NCI-H2196 (cell line): ENCODE results near the gene MATN1.
A peak's percentile ranks its signal among the peaks of the same experiment; 100 is the strongest.

ENCODE experiments used
- DNase-seq: peaks from one replicate; lab custom pipeline; 2025; ENCODE audit not compliant: unreplicated experiment; lab: John Stamatoyannopoulos, UW

Gene MATN1

DNA sequence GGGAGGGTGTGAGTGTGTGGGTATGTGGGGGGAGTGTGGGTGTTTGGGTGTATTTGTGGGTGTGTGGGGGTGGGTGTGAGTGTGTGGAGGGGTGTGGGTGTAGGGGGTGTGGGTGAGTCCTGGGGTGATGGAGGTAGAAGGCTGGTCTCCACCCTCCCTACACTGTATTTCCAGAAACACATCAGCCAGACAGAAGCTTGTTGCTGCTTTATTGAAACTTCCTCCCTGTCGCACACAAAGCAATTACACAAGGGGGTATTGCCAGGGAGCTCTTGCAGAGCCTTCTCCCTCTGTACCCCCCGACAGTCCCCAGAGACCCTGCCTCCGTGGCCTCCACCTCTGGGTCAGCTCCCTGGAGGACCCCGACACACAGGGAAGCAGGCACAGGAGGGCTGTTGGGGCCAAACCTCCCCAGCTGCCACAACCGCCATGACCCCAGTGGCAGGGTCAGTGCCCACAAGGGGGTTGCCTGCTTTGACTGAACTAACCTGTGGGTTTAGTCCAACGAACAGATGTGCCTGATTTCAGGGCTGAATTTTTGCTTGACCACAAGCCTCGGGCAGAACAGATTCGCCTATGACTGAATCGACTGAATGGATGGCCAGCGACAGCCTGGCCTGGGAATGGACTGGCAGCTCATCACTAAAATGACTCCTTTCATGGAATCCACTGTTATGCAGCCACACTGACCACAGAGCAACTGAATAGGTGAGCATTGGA is 9.1 kb upstream of the MATN1 start:
- DNase-seq = no peak

DNA sequence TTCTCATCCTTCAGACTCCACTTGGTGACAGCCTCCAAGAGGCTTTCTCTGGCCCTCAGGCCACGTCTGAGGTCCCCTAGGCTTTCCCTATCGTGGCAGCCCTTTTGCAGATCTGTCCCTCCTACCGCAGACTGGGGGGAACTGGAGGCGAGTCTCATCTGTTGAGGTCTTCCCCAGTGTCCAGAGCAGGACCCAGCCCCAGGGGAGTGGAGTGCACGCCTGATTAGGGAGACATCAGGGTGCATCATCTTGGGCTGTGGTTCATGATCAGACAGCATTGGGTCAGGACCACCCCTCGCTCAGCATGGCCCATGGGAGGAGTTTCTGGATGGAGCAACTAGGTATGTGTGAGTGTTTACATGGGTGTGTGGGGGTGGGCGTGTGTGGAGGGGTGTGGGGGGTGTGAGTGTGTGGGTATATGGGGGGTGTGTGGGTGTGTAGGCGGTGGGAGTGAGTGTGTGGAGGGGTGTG is 8.5 kb upstream of the MATN1 start:
- DNase-seq = no peak

DNA sequence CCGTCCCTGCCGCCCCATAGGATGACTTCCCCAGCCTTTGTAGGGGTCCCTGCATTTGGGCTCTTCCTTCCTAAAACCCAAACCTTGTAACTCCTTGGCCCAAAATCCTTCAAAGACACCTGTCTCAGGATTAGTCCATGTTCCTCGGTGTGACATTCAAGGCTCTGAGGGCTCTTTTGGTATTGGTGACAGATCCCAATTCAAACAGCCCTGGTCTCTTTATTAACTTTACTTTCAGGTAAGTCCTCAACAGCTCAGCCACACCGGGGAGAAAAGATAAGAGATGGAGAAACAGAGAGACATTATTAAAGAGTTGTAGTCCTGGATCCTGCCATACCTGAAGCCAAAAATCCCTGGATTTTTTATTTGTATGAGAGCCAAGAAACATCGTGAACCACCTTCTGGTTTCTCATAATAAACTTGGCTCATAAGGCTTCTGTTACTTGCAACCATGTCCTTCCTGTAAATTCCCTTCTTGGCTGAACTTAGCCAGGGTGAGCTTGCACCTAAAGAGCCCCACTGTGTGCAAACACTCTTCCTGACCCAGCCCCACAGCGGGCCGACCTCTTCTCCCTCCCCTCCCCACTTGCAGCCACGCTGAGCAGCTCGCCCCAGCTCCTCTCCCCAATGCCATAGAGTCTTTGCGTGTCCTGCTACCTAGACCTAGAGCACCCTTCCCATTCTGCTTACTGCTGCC is 7.9 kb upstream of the MATN1 start:
- no peak for DNase-seq

DNA sequence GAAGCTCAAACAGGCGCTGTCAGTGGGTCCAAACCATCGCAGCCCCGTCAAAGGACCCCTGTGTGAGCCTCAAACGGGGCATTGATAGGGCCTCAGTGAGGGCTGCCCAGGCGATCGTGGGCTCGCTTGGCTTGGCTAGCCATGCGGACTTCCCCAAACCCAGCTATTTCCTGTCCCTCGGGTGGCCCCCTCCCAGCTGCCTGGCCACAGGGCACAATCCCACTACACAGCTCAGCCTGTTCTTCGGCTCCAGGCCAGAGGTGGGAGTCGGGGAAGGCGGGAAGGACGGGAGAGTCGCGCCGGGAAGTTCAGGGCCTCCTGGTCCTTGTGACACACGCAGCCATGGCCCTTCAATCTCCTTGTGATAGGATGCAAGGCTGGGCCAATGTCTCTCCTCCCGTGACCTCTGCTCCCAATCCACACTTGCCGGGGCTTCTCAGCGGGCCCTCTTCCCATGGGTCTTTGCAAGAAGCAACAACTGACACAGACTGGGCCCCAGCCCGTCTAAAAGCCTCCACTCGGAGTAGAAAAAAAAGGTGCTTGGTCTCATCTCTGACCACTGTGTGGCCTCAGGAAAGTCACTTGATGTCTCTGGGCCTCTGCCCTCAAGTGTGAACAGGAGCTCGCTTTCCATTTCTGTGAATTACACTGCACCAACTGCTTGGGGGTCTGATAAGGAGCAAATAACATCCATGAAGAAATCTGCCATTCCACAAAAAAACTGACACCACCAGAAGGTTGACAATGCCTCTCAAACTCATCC is 7.1 kb upstream of the MATN1 start:
- DNase-seq = no peak

DNA sequence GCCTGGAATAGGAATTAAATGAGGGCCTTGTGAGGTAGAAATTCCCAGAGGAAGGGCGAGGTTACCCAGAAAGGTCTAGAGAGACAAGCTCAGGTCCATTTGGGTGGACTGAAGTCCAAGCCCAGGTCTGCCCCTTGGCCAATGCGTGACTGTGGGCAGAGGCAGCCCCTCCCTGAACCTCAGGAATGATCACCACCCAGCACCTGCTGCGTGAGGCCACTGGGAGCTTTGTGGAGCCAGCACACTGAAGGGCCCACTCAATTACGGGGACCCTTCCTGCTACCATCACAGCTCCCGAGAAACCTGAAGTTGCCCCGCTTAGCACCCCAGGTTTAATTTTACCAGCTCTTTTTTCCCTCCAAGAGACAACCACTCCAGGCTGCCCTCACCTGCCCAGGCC is 6.5 kb upstream of the MATN1 start:
- no peak for DNase-seq

DNA sequence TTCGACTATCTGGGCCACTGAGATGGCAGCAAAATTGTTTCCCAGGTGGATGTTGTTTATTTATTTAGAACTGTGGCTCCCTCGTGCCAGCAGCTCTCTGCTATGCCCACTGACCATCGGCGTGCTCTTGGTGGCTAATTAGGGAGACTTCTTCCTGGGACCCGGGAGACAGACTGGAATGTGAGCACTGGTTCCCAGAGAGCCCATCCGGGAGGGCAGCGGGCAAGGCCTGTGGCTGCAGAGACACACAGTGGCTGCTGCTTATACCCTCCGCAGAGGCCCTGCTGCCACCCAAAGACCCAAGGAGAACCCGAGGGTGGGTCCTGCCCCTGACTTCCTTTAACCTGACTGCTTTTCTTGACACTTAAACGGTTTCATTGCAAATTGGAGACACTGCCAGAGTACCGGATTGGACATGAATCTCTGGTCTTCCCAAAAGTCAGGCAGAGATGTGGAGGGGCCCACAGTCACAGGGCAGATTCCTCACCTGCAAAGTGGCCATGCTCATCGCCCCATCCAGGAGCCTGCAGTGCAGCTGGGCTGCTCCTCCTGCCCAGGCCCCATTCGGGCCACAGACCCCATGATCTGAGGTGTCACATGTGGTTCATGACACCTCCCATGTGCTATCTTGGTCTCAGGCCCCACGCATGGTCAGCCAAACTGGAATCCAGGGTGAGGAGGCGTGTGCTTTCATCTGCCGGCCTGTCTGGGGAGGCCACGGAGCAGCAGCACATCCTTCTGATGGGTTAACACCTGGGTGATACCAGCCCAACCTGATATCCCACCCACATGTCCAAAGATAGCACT is 5.7 kb upstream of the MATN1 start:
- no peak for DNase-seq

DNA sequence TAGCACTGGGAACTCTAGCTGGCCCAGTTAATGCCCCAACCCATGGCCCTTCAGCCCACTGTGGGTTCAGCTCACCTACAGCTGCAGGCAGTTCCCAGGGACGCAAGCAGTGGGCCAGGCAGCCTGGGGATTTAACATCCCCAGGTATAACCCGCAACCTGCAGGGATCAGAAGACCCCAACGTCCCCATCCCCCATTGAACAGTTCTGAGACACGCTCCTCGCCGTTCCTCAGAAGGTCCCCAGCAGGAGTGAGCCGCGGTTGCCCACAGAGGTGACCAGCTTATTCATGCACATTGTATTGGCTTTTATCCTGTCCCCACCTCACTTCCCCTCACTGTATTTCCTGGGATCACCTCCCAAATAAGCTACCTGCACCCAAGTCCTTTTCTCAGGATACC is 5.0 kb upstream of the MATN1 start:
- no peak for DNase-seq

DNA sequence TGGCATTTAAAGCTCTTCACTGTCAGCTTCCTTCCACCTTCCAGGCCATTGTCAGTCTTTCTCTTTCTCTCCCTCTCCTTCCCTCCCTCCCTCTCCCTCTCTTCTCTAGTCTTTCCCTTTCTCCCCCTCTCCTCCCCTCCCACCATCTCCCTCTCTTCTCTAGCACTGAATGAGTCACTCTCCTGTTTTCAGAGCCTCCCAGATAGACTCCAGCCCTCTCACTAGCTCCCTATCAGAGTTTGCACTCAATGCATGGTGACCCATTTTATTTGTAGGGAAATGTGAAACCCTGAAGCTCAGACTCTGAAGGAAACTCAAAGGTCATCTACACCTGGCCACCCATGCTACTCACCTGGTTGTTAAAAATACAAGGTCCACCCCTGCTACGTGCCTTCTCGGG is 4.4 kb upstream of the MATN1 start:
- no peak for DNase-seq

DNA sequence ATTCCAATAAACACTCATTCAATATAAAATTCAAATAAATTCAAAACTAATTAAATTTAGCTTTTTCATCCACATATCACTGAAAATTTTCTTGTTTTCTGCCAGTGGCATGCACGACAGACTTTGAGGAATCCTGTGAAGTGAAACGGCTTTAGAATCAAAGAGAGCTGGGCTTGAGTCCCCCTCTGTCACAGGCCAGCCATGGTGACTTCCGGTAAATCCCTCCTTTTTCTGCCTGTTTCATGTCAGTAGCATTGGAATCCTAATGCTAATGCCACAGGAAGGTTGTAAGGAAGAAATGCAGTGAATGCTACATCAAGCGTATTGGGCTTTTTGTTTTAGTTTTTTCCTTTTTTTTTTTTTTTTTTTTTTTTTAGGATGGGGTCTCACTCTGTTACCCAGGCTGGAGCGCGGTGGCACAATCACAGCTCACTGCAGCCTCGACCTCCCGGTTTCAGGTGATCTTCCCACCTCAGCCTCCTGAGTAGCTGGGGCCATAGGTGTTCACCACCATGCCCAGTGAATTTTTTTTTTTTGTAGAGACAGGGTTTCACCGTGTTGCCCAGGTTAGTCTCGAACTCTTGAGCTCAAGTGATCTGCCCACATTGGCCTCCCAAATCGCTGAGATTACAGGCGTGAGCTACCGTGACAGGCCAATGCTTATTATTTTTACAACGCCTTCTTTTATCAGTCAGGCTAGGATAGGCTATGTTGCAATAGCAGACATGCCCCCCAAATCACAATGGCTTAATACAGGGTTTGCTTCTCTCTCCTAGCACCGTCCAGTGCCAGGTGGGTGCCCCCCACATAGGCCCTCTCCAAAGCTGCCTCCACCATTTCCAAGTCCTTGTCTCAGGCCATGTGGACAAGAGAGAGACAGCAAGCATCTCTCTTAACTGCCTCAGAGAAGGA is 3.6 kb upstream of the MATN1 start:
- DNase-seq = no peak

DNA sequence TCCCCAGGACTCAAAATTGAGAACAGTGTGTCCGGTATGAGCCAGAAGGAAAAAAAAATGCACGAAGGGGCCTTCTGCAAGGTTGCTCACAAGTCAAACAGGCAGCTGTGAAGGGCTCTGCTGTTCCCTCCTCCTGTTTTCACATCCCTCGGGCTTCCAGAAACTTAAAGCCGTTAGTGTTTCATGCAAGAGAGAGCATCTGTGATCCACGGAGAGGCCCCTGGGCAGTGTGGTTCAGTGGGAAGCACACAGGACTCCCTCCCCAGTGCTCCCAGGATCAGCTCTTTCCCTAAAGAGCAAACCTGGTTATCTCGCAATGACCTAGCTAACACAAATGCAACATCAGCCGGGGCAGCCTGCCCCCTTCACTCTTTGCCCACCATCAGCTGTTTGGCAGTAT is 2.9 kb upstream of the MATN1 start:
- no peak for DNase-seq

DNA sequence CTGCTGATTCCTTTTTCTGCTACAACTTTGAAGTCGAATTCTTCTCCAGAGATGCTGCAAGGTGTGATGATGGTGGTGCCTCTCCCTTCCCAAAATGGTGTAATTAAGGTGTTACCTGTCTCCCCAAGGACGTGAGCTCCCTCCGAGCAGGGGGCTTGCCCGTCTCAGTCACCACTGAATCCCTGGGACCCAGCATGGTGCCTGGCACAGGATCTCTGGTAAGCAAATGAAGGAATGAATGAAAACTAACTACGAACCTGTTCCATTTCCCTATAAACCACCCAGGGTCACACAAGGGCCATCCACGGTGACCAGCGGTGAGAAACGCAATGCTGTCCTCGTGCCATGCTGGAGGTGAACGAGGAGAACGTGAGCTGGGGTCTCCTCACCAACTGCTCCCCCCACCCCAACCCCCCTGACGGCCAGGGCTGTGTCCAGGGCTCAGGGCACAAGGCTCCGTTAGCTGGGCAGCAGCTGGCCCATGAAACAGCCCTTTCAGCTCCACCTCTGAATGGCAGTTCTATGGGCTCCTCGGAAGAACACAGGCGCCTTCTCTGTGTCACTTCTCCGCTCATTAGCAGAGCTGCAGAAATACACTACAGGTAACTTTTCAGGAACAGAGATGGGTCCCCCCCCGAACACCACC is 2.2 kb upstream of the MATN1 start:
- no peak for DNase-seq

DNA sequence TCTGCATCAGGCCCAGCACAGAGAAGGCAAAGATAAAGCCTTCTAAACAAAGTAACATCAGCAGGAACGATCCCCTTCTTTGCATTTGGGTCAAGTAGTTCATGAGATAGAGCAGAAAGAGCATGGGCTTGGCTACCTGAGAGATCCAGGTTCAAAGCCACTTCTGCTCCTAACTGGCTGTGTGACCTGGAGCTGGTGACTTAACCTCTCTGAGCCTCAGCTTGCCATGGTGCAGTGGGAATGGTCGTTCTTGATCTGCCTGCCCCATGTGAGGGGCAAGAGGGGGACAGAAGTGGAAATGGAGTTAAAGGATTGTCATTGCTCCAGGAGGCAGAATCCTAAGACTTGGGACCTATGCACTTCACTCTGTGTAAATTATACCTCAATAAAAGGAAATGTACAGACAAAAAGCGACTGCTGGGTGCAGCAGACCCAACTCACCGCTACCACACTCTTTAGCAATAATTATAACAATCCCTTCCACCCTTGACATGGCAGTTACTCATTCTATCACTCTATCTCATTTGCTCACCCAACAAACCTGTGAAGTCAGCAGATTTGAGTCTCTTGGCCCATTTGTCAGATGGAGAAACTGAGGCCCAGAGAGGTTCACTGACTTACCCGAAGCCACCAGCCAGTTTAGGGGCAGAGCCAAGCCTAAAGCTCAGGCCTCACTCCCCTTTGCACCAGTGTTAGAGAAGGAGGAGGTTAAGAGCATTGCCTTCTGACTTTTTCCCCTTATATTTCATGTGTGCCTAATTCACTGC is 1.5 kb upstream of the MATN1 start:
- DNase-seq = no peak

DNA sequence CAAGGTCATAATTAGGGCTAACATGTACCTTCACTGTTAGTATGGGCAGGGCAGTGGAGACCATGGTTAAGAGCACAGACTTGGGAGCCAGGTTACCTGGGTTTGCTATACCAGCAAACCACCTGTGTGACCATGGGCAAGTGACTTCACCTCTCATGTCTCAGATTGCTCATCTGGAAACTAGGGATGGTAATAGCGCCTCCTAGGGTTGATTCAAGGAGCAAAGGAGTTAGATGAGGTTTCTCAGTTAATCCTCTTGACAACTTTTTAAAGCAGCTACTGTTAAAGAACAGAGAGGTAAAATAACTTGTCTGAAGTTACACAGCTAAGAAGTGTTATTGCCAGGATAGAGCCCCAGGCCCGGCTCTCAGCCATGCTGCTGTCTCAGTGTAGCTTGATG is 790 bp upstream of the MATN1 start:
- DNase-seq = no peak

DNA sequence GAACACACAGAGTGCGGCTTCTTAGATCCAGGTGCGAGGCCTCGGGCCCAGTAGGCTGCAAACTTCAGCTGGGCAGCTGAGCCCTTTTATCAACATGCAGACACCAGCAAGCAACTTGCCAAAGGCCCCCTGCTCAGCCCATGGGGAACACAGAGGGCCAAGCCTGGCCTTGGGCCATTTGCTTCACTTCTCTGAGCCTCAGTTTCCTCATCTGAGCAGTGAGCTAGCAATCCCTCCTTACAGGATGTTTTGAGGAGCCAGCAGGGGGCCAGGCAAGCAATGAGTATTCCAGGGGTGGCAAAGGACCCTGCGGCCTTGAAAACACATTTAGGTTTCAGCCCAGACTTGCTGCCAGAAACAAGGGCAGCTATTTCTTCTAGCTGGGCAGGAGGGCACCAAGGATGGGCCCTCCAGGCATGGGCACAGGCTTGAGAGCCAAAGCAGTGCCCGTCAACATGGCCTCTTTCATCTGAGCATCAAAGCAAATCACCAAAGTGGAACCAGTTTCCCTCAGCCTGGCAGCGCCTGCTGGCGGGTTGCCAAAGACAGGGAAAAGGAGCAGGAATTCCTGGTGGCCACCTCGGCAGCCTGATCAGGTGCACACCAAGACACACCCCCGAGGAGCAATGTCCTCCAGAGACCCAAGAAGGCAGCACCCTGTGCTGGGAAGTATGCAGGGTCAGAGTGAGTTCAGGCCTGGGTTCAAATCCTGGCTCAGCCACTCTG is 1.4 kb downstream of the MATN1 start:
- peak; percentile 60 for DNase-seq

DNA sequence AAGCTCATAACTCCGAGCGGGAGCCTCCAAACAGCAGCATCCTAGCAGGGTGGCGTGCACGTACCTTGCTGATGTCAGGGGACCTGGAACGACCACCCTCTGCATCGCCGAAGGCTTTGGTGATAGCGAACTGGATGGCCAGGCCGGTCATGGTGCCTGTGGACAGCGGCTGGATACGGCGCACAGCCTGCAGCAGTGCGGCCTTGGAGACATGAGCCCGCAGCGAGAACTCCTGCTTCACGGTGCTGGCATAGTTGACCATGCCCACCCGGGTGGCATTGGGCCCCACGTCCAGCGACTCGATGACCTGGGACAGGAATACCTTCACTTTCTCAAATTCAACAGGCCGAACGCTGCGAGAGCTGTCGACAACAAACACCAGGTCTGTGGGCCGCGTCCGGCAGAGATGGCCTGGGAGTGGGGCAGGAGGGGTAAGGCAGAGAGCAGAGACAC is 2.0 kb downstream of the MATN1 start:
- no peak for DNase-seq

DNA sequence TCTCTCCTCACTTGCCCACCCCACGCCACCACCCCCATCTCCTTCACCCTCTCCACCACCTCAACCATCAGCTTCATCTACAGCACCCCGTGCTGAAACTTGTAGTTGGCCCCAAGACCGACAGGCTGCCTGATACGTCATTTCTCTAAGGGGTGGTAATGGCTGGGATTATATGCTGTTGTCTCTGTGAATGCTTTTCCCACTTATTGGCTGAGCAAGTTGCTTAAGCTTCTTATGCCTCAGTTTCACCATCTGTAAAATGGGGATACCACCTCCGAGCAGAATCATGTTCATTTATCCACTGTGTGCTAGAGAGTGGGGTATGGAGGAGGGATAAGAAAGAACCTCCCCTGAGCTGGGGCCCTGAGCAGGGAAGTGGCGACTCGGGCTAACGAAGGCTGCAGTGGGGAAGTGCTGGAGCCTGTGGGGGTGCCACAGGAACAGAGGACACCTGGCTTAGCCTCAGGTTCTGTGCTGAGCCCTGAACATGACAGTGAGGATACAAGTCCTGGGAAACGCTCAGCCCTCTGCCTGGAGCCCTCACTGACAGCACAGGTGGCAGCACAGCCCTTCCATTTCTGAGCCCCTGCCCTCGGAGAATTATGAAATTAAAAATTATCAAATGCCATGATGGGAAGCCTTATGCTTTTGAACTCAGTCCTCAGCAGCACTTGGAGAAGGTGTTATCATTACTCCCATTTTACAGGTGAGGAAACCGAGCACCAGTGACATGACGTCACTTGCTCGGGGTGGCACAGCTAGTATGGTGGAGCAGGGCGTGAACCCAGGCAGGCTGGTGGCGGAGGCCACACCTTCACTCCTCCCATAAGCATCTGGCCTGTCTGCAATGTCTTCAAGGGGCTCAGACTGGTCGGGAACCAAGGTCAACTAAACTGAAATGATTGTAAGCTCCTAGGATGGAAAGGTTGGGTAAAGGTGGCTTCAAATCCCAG is 2.8 kb downstream of the MATN1 start:
- no peak for DNase-seq
